GM10248 (cell line): Measurements from ENCODE around the gene CDKAL1.

Source experiments
- CTCF ChIA-PET: fragments of 300-600 bp; sonication (Branson Sonifier 250); formaldehyde crosslinking; extraction: SDS; loops from one replicate; lab custom pipeline; 2021; ENCODE audit warnings: antibody characterized with exemption; lab: Yijun Ruan, JAX
- POLR2A ChIA-PET: fragments of 350-650 bp; sonication (Branson Sonifier 250); formaldehyde crosslinking; extraction: SDS; loops from one replicate; lab custom pipeline; 2020; ENCODE audit warnings: antibody characterized with exemption; lab: Yijun Ruan, JAX
- DNase-seq: peaks from one replicate; pipeline ENCODE4 v3.0.0; 2012; ENCODE audit errors: extremely low spot score
- CTCF ChIP-seq: IDR thresholded peaks from 2 replicates; pipeline ENCODE4 v1.5.1; 2012; ENCODE audit warnings: mild to moderate bottlenecking, low read depth; ENCODE audit errors: extremely low read depth, missing control alignments, control extremely low read depth

The CDKAL1 gene

GRCh38 chr6:20533746-20534294, 437 bp upstream of the CDKAL1 start:
- DNase-seq, result no peak
- no peak for TF ChIP-seq CTCF
- ChIA-PET CTCF (interaction anchor here (1.3 to 1.6 kb wide), 4 partner anchors 128 to 245 kb away, joined by 3 to 4 read pairs (median 4); no protein-coding TSS in a partner anchor), POLR2A (interaction anchor here (0.6 to 1.0 kb wide), 2 partner anchors 321 to 322 kb away, joined by 3 read pairs; partner anchors contain the start of gene MBOAT1)

- no peak for DNase-seq
- CTCF ChIA-PET, result interaction anchor here (0.9 to 1.2 kb wide), 2 partner anchors 10 to 12 kb away, joined by 3 to 5 read pairs; no protein-coding TSS in a partner anchor
- POLR2A ChIA-PET, result no interaction called here
- TF ChIP-seq CTCF, result no peak
Measured at GRCh38 chr6:20538131-20538662, 3.9 kb downstream of the CDKAL1 start.

DNA sequence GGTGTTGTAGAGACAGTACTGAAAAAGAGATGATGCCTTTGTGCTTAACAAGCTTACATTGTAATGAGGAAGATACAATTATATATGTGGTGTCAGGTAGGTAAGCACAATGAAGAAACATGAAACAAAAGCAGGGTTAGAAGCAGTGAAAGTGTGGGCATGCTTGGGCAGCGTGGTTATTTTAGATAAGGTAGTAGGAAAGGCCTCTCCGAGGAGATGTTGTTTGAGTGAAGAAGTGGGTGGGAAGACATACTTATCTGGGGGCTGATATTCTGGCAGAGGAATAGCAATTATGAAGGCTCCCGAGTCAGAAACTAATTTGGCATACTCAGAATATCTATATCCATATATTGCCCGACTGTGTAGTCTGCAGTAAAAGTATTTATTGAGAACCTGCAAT, 4.7 kb downstream of the CDKAL1 start:
- POLR2A ChIA-PET, result no interaction called here
- no peak for TF ChIP-seq CTCF
- CTCF ChIA-PET, result no interaction called here
- DNase-seq, result no peak

GRCh38 chr6:20539387-20539786, 5.1 kb downstream of the CDKAL1 start:
- POLR2A ChIA-PET, result no interaction called here
- CTCF ChIA-PET, result no interaction called here
- no peak for TF ChIP-seq CTCF

DNA sequence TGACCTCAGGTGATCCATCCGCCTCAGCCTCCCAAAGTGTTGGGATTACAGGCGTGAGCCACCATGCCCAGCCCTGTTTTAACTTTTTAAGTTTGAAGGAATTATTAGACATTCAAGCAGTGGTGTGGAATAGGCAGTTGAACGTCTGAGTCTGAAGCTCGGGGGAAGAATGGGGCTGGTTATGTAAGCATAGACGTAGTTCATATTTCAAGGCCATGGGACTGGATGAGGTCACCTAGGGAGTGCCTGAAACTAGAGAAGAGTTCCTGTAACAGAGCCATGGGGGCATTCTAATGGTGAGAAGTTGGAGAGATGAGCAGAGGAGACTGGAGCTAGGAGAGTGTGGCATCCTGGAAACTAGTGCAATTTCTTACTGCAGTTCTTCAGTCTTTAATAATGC, 6.4 kb downstream of the CDKAL1 start:
- ChIA-PET CTCF (interaction anchor here (1.8 to 2.2 kb wide), 2 partner anchors 11 to 13 kb away, joined by 5 to 6 read pairs; no protein-coding TSS in a partner anchor), POLR2A (no interaction called here)
- no peak for TF ChIP-seq CTCF
- DNase-seq, result no peak

More at GRCh38 chr6:20539387-20539786, 5.1 kb downstream of the CDKAL1 start:
- DNase-seq, result no peak

DNA sequence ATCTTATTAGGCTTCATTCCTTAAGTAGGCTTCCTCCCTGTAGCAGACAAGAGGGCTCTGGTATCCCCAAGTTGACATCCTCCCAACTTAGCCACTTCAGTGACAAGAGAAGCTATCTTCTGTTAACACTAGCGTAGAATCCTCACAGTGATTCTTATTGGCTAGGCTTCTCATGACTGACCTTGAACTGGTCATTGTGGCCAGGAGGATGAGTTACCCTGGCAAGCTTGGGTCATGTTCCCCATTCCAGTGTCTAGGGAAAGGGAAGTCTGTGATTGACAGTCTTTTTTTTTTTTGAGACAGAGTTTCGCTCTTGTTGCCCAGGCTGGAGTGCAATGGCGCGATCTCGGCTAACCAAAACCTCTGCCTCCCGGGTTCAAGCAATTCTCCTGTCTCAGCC, 7.1 kb downstream of the CDKAL1 start:
- no peak for TF ChIP-seq CTCF
- ChIA-PET POLR2A (no interaction called here), CTCF (interaction anchor here (0.9 to 2.2 kb wide), 4 partner anchors 9 to 1048 kb away, joined by 4 to 6 read pairs (median 4); no protein-coding TSS in a partner anchor)
- DNase-seq, result no peak
